HG02763 (cell line): ENCODE measurements around the gene KRTAP1-5.
"Not testable (repeated sequence)": the region's sequence is repeated elsewhere in the genome, so short reads cannot be mapped to it uniquely, and the experiment has no call there.

ENCODE experiments used
- ATAC-seq: cut with Tn5 transposase; IDR thresholded peaks from one replicate; pipeline ENCODE4 v1.9.1; 2021; ENCODE audit warnings: mild to moderate bottlenecking, moderate library complexity; ENCODE audit not compliant: unreplicated experiment

The KRTAP1-5 gene

DNA sequence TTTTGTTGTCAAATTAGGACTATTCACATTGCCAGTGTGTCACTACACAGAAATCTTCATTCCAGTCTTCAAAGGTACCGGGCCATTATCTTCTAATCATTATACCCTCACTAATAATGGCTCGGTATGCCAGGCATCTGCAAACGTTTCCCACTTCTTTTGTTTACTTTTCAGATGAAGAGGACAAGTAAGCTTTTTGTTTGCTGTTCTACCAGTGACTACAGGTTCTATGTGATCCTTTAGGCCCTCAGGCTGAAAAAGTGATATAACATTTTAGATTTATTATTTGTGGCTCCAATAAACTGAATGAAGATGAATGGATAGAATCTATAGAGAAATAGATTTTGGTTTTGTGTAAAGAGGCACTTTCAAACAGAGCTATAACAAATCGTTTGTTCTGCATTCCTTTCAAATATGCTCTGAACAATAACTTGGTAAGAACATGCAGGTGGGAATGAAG is 17.7 kb downstream of the KRTAP1-5 start:
- no peak for ATAC-seq

DNA sequence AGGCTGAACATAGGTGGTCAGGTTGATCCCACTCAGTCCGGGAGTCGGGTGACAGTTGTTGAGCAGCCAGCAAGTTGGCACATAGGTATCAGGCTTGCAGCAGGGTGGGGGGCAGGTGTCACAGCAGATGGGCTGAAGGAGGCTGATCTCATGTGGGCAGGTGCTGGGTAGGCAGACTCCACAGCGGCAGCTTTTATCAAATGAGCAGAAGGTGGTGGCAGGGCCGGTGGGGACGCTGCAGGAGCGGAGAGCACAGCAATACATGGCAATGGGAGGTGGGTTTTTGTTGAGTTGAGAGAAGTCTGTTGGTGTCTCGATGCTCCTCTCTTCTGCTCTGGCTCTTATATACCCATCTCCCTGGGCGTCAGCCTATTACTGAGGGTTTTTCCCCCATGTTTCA is 18.2 kb downstream of the KRTAP1-5 start, which contains the start of gene KRTAP3-1:
Gene KRTAP3-1 (minus strand): TSS at position 318 of the 400 bp plus-strand sequence. CDS start 54 bp downstream, at position 264.
- ATAC-seq: no peak

DNA sequence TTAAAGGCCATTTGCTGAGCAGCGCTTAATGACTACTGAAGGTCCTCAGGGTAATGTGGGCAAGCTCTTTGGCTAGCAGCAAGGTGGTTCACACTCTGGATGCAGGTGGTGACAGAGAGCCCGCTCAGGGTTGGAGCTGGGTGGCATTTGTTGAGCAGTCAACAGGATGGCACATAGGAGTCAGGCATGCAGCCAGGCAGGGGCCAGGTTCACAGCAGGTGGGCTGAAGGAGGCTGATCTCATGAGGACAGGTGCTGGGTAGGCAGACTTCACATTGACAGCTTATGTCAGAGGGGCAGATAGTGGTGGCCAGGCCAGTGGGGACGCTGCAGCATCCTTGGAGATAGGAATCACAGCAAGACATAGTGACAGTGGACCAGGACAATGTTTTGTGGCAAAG is 22.6 kb downstream of the KRTAP1-5 start:
- no peak for ATAC-seq

DNA sequence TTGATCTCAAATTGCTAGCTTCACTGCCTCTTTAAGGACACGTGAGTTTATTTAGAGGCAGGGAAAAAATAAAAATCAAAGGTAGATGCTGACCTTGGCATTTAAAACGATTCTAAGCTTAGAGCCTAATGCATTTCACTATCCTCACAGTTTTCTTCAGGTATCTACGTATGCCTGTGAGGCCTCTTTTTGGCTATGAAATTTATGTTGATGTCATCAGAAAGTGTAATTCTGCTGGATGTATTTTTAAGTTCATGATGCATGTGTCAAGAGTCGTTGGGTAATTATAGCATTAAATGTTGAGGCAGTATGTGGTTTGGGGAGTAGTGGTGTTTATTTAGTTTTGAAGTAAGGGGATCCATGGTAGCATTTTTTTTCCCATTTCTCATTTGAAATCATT is 23.1 kb downstream of the KRTAP1-5 start:
- ATAC-seq: no peak

DNA sequence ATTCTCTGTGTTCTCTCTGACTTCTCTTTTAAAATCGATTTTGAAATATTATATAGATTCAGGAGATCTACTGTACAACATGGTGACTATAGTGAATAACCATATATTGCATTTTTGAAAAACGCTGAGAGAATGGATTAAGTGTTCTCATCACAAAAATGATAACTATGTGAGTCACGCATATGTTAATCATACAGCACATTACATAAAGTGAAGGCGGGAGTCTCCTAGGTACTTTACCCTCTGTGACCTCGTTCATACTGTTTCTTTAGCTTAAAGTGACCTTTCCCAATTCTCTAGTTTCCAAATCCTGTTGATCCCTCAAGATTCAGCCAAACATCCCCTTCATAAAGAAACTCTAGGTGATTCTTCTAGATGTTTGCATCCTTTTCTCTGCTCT is 24.2 kb downstream of the KRTAP1-5 start:
- no peak for ATAC-seq

DNA sequence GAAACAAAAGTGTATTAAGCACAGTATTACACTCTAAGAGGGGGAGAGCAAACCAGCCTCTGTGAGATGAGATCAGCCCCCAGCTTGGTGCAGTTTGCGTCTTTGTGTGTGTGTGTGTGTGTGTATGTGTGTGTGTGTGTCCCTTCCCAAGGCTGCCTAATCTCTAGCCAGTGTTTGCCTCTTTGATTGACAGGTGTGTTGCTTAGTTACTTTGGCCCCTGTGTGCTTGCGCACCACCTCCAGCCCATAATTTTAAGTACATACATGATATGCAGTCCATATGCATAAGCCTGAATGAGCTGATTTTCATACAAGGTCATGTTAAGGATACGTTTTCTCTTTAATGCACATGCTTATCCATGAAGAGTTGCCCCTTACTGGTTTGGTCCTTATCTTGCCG is 25.2 kb downstream of the KRTAP1-5 start:
- no peak for ATAC-seq

DNA sequence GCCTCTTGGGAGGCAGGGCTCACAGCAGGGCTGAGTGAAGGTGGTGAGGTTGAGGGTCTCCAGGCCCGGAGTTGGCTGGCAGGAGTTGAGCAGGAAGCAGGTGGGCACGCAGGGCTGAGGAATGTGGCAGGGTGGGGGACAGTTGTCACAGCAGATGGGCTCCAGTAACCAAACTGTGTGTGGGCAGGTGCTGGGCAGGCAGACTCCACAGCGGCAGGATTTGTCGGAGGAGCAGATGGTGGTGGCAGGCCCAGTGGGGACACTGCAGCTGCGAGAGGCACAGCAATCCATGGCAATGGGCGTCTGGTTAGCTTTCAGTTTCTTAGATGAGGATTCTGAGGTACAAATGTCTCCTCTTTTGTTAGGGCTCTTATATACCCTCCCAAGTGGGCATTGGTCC is 27.4 kb downstream of the KRTAP1-5 start, which contains the start of gene KRTAP3-2:
Gene KRTAP3-2 (minus strand): TSS at position 344 of the 400 bp plus-strand sequence. CDS start 53 bp downstream, at position 291.
- ATAC-seq: not testable (repeated sequence)

DNA sequence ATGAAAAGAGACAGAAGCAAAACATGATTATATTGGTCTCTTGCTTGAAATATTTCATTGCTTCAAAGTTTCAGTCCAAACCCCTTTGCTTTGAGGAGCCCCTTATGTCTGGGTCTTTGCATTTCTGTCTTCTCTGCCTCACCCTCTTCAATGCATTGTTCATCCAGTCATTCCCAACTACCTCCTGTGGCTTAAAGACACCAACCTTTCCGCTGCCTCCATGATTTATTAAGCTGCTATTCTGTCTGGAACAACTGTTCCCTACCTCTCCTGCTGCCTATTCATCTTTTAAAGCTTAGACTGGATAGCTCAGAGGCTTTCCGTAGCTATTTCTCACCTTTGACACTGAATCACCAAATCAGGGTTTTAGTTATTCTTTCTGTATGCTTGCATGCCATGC is 29.6 kb downstream of the KRTAP1-5 start:
- no peak for ATAC-seq

DNA sequence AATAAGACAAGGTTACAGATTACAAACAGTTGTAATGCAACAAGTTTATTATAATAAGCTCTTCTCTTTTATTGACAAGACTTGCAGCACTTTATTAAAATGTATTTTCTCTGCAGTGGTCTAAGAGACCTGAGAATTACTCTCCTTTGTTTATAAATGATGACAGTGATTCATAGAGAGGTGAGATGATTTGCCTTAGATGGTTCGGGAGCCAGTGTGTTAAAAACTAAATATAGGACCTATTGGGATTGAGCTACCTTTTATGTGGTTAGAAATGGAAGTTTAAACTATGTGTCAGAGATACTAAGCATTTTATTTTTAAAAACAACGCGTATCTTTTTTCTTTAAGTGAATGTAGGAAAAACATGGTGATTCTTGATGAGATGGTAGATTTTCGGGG is 30.2 kb downstream of the KRTAP1-5 start:
- ATAC-seq: no peak

DNA sequence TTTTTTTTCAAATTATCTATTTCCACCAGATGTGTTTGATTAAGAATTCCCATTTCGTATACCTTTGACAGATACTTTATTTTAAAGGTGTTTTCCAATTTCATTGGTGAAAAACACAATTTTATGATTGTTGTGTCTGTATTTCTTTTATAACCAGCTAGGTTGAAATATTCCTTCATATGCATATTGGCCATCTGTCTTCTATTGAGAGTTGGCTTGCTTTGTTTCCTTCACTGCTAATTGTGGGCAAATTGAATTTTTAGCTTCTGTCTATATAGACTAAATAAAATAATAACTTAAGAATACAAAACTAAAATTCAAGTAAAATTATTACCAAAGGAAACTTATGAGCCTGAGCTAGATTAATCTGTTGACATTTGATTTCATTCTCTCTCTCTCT is 31.9 kb downstream of the KRTAP1-5 start:
- no peak for ATAC-seq

DNA sequence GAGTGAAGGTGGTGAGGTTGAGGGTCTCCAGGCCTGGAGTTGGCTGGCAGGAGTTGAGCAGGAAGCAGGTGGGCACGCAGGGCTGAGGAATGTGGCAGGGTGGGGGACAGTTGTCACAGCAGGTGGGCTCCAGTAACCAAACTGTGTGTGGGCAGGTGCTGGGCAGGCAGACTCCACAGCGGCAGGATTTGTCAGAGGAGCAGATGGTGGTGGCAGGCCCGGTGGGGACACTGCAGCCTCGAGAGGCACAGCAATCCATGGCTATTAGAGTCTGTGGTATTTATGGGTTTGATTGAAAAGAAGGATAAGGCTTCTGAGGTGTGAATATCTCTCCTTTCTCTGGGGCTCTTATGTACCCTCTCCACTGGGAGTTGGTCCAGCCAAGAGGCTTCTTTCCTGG is 33.2 kb downstream of the KRTAP1-5 start, which contains the start of gene KRTAP3-3:
Gene KRTAP3-3 (minus strand): TSS at position 326 of the 400 bp plus-strand sequence. CDS start 67 bp downstream, at position 259.
- no peak for ATAC-seq

DNA sequence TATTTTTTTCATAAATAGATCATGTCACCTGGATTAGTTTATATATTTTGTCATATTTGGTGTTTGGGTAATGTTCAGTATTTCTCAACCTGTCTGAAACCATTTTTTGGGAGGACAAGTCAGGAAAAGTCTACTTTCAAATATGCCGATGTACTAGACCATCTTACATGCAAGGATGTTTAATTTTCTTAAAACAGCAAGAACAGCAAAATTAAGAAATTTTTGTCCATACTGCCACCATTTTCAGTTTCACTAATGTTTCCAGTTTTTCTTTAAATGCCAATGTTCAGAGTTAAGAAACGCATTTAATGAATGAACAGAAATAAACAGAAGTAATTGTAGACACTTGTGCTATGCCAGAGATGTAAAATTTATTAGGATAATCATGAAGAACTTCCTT is 33.9 kb downstream of the KRTAP1-5 start:
- no peak for ATAC-seq

DNA sequence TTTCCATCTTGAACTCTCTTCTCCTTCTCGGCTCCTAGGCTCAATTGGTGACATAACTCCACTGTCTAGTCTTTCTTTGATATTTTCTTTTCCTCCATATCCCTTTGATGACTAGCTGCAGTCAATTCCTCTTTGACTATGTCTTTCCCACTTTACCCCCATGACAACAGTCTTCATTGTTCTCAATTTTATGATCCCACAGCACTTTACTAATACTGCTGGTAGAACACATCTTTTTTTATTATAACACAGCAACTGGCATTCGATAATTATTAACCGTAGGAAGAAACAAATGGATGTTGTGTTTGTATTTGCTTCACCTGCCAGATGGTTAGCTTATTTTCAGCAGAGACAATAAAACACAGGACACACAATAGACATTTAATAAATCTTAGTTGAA is 34.3 kb downstream of the KRTAP1-5 start:
- no peak for ATAC-seq

DNA sequence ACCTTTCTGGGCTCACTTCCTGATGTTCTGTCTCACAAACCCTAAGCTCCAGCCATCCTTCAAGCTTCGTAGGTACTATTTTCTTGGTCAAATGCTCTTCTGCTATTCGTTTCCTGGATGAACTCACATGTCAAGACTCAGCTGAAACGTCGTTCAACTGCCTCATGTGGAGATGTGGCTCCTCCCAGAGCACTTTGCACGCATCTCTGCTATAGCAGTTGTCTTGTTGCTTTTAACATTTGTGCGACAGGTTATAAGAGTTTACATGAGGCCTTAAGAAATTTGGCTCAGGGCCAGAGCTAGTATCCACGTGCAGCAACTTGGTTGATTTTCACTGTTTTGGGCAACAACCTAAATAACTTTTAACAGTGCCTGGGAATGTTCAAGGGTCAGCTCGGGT is 40.1 kb downstream of the KRTAP1-5 start:
- ATAC-seq: no peak

DNA sequence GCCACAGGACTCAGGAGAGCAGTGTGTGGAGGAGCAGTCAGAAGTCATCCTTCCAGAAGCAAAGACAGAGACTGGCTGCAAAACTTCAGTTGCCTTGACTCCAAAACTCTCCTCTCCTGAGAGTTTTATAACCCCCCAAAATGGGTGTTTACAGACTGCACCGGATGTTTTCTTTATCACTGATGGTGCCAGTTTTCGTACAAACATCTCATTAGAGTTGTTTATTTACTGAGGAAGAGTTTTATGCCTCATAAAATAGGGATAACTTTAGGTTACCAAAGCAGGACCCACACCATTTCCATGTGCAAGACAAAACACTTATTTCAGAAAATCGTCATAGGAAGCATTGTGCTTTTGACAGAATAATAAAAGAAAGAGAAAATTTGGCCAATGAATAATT is 42.8 kb downstream of the KRTAP1-5 start, which contains the start of gene KRT40:
Gene KRT40 (minus strand): TSS at position 101 of the 400 bp plus-strand sequence. CDS start 53 bp downstream, at position 48.
- no peak for ATAC-seq

DNA sequence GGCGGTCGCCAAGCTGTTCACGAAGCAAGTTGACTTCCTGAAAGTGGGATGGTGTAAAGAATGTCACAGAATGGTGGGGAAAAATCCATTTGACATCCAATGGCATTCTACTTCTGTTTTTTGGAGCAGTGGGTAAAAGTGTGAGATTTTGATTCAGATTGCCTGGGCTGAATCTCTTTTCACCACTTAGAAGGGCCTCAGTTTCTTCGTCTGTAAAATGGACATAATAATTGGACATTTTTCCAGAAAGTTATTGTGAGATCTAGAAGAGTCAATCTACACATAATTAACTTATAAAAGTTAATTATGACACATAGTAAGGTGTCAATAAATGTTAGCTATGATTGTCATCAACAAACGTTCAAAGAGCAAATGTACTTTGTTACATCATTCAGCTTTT is 45.9 kb downstream of the KRTAP1-5 start:
- ATAC-seq: no peak

DNA sequence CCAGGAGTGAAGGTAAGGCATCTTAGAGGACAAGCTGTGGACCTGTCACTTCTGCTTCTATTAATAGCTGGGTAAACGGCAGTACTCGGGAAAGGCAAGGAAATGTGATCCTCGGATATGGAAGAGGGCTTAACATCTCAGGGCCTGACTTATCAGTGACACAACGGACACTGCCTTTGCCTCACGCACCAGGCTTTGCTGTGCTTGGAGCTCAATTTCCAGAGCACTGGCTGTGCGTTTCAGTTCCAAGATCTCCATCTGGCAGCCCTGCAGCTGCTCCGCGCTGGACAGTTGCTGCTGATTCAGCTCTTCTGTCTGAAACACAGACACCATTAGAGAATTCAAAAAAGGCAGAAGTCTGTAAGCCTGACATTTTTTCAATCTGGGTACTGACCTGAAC is 46.4 kb downstream of the KRTAP1-5 start:
- ATAC-seq: no peak

DNA sequence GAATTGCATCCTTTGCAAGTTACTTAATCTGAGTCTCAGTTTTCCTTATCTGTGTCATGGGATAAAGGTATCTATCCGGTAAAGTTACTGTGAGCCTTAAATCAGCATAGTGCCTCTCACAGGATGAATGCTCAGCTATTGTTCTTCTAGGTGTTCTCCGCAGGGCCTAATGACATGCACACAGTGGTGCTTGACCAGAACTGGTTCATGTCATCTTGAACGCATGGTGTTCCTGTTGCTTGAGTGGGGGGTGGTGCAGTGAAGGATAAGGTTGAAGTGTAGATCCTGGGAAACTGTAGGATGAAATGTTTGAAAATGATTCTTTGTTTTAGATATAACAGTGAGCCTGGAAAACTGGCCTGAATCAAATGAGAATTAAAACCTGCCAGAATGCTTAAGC is 46.9 kb downstream of the KRTAP1-5 start:
- no peak for ATAC-seq

DNA sequence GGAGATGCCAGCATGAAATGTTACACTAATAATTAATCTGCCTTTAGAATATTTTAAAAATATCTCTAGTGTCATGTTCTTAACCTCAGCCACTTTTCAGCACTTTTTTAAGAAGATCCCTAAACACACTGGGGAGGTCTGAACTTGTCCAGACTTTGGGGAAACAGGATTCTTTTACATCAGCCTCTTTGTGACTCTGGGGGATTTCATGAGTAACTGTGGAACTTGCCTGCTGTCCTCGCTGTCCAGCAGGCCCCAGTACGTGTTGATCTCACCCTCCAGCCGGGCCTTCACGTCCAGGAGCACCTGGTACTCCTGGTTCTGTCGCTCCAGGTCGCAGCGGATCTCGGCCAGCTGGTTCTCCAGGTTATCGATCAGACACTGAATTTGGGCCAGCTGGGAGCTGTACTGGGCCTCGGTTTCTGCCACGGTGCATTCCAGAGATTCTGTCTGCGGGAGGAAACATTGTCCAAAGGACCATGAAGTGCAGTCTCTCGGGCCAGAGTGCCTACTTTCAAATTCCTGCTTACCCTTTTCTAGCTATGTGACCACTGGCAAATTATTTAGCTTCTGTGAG is 48.3 kb downstream of the KRTAP1-5 start:
- no peak for ATAC-seq
